ENCODE measurements around the gene ADD1. TPM values are rescaled to one million over a fixed set of nuclear protein-coding genes. Genes with fewer than 3 reads are reported as not detected.

Gene ADD1
- total RNA-seq, 1 experiment from 2014 or later, result 181 TPM

- no peak for DNase-seq
- no peak overlapping the region for H3K27ac ChIP-seq
- ChIA-PET CTCF (no interaction called here), POLR2A (ENCODE audit: unreplicated experiment) (no interaction called here)
- H3K79me2 ChIP-seq (ENCODE audit: low read depth), result no peaks in the 10 kb centered on the region
- intact Hi-C loops (cut with micrococcal nuclease; ENCODE audit: unreplicated experiment), result no loop called here
- H3K4me3 ChIP-seq, result no peak overlapping the region
- no TSS peak for BruUV-seq (replicated peaks)
- H3K9me3 ChIP-seq (ENCODE audit: insufficient read depth, low read depth), result no peaks in the 10 kb centered on the region
- H3K4me1 ChIP-seq (replicated peaks; ENCODE audit: insufficient read depth), result peaks cover 10% of the 10 kb centered on the region
- no peak overlapping the region for H2AFZ ChIP-seq
- H3K36me3 ChIP-seq (ENCODE audit: low read depth), result no peaks in the 10 kb centered on the region
- peaks cover 19% of the 10 kb centered on the region for H3F3A ChIP-seq (ENCODE audit: insufficient read depth, low read depth)
- H3K4me2 ChIP-seq, result no peak overlapping the region
- TF ChIP-seq CTCF (conservative IDR thresholded peaks at IDR 0.05), result no peak
- no peak for TF ChIP-seq EZH2 (IDR thresholded peaks at IDR 0.05; ENCODE audit: low read depth)
- no peaks in the 10 kb centered on the region for H3K27me3 ChIP-seq (ENCODE audit: insufficient read depth, low read depth)
- peaks cover 4% of the 10 kb centered on the region for H4K20me1 ChIP-seq (ENCODE audit: insufficient read depth)
- no peaks in the 10 kb centered on the region for H3K9me2 ChIP-seq (ENCODE audit: insufficient read depth)
These were observed 98.4 kb downstream of the ADD1 start for GRCh38 chr4:2942037-2942531.

DNA sequence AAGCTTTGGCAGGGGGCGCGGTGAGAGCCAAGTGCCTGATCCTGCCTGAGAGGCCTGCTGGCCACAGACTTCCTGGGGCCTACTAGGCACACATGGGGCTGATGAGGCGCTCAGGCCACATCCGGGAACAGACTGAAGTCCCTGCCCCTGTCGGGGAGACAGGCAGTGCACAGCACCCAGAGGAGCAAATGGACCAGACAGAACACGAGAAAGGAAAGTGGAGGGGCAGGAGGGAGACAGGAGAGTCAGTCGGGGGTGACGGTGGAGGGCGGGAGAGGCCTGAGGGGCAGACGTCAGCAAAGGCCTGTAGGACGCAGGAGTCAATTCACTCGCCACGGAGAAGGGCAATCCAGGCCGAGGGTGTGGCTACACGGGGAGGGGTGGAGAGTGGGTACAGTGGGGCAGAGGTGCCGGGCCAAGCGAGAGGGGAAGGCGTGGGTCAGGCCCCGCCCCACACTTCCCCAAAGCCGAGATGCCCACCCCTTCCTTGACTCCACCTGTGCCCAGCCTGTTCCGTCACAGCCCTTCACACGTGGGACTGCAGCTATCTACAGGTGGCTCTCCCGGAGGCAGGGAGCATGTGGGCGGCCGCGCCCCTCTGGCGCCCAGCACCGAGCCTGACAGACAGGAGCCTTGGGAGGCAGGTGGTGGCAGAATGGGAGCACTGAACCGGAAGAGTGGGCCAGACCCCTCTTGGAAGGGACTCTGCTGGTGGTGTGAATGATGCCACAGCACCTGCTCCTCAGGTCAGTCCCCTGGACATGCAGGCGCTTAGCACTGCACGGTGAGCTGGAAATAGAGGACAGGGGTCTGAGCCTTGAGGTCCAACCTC, 99.1 kb downstream of the ADD1 start:
- Histone ChIP-seq H3K79me2 (ENCODE audit: low read depth) (no peaks in the 10 kb centered on the region), H3K4me1 (replicated peaks; ENCODE audit: insufficient read depth) (peaks cover 4% of the 10 kb centered on the region), H3K4me2 (no peak overlapping the region), H3K4me3 (no peak overlapping the region), H3K9me3 (ENCODE audit: insufficient read depth, low read depth) (no peaks in the 10 kb centered on the region), H4K20me1 (ENCODE audit: insufficient read depth) (peaks cover 2% of the 10 kb centered on the region), H3K27ac (no peak overlapping the region), H3F3A (ENCODE audit: insufficient read depth, low read depth) (peaks cover 12% of the 10 kb centered on the region), H3K36me3 (ENCODE audit: low read depth) (no peaks in the 10 kb centered on the region), H2AFZ (no peak overlapping the region), H3K27me3 (ENCODE audit: insufficient read depth, low read depth) (no peaks in the 10 kb centered on the region), H3K9me2 (ENCODE audit: insufficient read depth) (no peaks in the 10 kb centered on the region)
- no TSS peak for BruUV-seq (replicated peaks)
- no peak for TF ChIP-seq EZH2 (IDR thresholded peaks at IDR 0.05; ENCODE audit: low read depth)
- no peak for TF ChIP-seq CTCF (conservative IDR thresholded peaks at IDR 0.05)
- CTCF ChIA-PET, result no interaction called here
- no peak for DNase-seq
- intact Hi-C loops (cut with micrococcal nuclease; ENCODE audit: unreplicated experiment), result no loop called here
- POLR2A ChIA-PET (ENCODE audit: unreplicated experiment), result no interaction called here

- Histone ChIP-seq H3F3A (ENCODE audit: insufficient read depth, low read depth) (peaks cover 5% of the 10 kb centered on the region; the same call in 1 of the 2 replicates), H3K4me1 (replicated peaks; ENCODE audit: insufficient read depth) (no peaks in the 10 kb centered on the region), H3K4me2 (no peak overlapping the region), H3K9me2 (ENCODE audit: insufficient read depth) (no peaks in the 10 kb centered on the region), H4K20me1 (ENCODE audit: insufficient read depth) (no peaks in the 10 kb centered on the region; the same call in 1 of the 2 replicates), H3K27ac (no peak overlapping the region), H3K27me3 (ENCODE audit: insufficient read depth, low read depth) (no peaks in the 10 kb centered on the region), H3K36me3 (ENCODE audit: low read depth) (no peaks in the 10 kb centered on the region), H3K4me3 (no peak overlapping the region), H3K9me3 (ENCODE audit: insufficient read depth, low read depth) (no peaks in the 10 kb centered on the region), H3K79me2 (ENCODE audit: low read depth) (no peaks in the 10 kb centered on the region), H2AFZ (no peak overlapping the region)
- ChIA-PET CTCF (no interaction called here), POLR2A (ENCODE audit: unreplicated experiment) (no interaction called here)
- no peak for DNase-seq
- intact Hi-C loops (cut with micrococcal nuclease; ENCODE audit: unreplicated experiment), result no loop called here
- TF ChIP-seq CTCF (conservative IDR thresholded peaks at IDR 0.05) (no peak), EZH2 (IDR thresholded peaks at IDR 0.05; ENCODE audit: low read depth) (no peak)
- BruUV-seq (replicated peaks), result no TSS peak
These were observed 99.9 kb downstream of the ADD1 start for GRCh38 chr4:2943364-2944090.
